Uterus (tissue), 2 donors: ENCODE measurements around the gene NMNAT2.

Experiments
- POLR2A ChIP-seq, 2 donors: fragments of 450-650 bp; IDR thresholded peaks; one replicate each; pipeline ENCODE4 v1.6.1; 2016; ENCODE audit warnings: antibody characterized with exemption in 2 of 2, mild to moderate bottlenecking in 1 of 2, moderate library complexity in 1 of 2
- TF ChIP-seq, protein P1 (sequence below), 4 experiments: fragments of 200-600 bp in 2 of 4; fragments of 450-650 bp in 2 of 4; sonication (generic) in 2 of 4; IDR thresholded peaks; one replicate each; pipeline ENCODE4 v1.5.1; 2016 to 2019; ENCODE audit warnings: antibody characterized with exemption in 4 of 4, mild to moderate bottlenecking in 2 of 4, moderate library complexity in 1 of 4

DNA sequence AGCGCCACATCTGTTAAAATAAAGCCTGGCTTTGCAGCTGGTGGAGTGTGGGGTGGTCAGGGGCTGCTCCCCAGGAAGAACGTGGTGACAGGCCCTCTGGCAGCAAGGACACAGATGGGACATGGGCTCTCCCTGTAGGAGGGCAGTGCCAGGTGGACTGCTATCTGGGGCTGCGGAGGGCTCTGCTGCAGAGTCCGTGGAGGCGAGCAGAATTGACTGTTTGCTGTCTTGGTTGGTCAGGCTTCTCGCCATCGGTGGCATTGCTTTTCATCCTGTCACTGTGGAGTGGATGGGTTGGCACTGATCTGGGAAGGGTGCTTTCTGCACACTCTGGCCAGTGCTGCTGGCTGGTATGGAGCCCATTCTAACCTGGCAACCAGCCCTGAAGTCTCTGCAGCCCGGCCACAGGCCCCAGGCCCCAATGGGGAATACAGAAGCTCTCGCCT is 129.1 kb downstream of the NMNAT2 start:
- TF ChIP-seq POLR2A (IDR thresholded peaks at IDR 0.05) = no peak
- TF ChIP-seq, protein P1, sequence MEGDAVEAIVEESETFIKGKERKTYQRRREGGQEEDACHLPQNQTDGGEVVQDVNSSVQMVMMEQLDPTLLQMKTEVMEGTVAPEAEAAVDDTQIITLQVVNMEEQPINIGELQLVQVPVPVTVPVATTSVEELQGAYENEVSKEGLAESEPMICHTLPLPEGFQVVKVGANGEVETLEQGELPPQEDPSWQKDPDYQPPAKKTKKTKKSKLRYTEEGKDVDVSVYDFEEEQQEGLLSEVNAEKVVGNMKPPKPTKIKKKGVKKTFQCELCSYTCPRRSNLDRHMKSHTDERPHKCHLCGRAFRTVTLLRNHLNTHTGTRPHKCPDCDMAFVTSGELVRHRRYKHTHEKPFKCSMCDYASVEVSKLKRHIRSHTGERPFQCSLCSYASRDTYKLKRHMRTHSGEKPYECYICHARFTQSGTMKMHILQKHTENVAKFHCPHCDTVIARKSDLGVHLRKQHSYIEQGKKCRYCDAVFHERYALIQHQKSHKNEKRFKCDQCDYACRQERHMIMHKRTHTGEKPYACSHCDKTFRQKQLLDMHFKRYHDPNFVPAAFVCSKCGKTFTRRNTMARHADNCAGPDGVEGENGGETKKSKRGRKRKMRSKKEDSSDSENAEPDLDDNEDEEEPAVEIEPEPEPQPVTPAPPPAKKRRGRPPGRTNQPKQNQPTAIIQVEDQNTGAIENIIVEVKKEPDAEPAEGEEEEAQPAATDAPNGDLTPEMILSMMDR (IDR thresholded peaks at IDR 0.05) = no peak
